Measurements from ENCODE around the gene SLC38A6.
A peak's percentile ranks its signal among the peaks of the same experiment; 100 is the strongest.
"Not testable (repeated sequence)": the region's sequence is repeated elsewhere in the genome, so short reads cannot be mapped to it uniquely, and the experiment has no call there.

SLC38A6 gene

GRCh38 chr14:61064210-61064609 is 83.2 kb downstream of the SLC38A6 start:
- no peak for FAIRE-seq
- TF ChIP-seq CTCF (IDR thresholded peaks at IDR 0.05; ENCODE audit: insufficient read depth, missing control alignments) = peak; percentile 30
- DNase-seq (ENCODE audit: insufficient read length, low spot score) = no peak

GRCh38 chr14:61064856-61065255 is 83.8 kb downstream of the SLC38A6 start:
- FAIRE-seq = no peak
- no peak for DNase-seq (ENCODE audit: insufficient read length, low spot score)

GRCh38 chr14:61065656-61066055 is 84.6 kb downstream of the SLC38A6 start:
- no peak for FAIRE-seq
- no peak for DNase-seq (ENCODE audit: insufficient read length, low spot score)
- no peak for TF ChIP-seq CTCF (IDR thresholded peaks at IDR 0.05; ENCODE audit: insufficient read depth, missing control alignments)

More at GRCh38 chr14:61064856-61065255, 83.8 kb downstream of the SLC38A6 start:
- TF ChIP-seq CTCF (IDR thresholded peaks at IDR 0.05; ENCODE audit: insufficient read depth, missing control alignments) = no peak

- DNase-seq (ENCODE audit: insufficient read length, low spot score); FAIRE-seq: not testable (repeated sequence)
These were observed 91.4 kb downstream of the SLC38A6 start for GRCh38 chr14:61072442-61072841.

- FAIRE-seq (no peak), DNase-seq (ENCODE audit: insufficient read length, low spot score) (no peak)
- no peak for TF ChIP-seq CTCF (IDR thresholded peaks at IDR 0.05; ENCODE audit: insufficient read depth, missing control alignments)
These were observed 93.8 kb downstream of the SLC38A6 start for GRCh38 chr14:61074852-61075251.

- FAIRE-seq = no peak
- no peak for DNase-seq (ENCODE audit: insufficient read length, low spot score)
These were observed 95.5 kb downstream of the SLC38A6 start for GRCh38 chr14:61076556-61076955.

GRCh38 chr14:61077437-61077836 is 96.4 kb downstream of the SLC38A6 start:
- DNase-seq (ENCODE audit: insufficient read length, low spot score) (no peak), FAIRE-seq (no peak)
- TF ChIP-seq CTCF (IDR thresholded peaks at IDR 0.05; ENCODE audit: insufficient read depth, missing control alignments) = no peak

More at GRCh38 chr14:61076556-61076955, 95.5 kb downstream of the SLC38A6 start:
- TF ChIP-seq CTCF (IDR thresholded peaks at IDR 0.05; ENCODE audit: insufficient read depth, missing control alignments) = no peak

All from D721Med (cell line).